NT2/D1 (cell line): ENCODE data around the gene LIN7C.

ENCODE experiments used
- SUZ12 ChIP-seq: IDR thresholded peaks from 2 replicates; pipeline ENCODE4 v1.6.1; 2011; ENCODE audit not compliant: insufficient read length, insufficient read depth; ENCODE audit errors: extremely low read depth
- YY1 ChIP-seq: IDR thresholded peaks from 2 replicates; pipeline ENCODE4 v1.6.1; 2011; ENCODE audit not compliant: insufficient read length, insufficient read depth
- ZNF274 ChIP-seq: IDR thresholded peaks from 2 replicates; pipeline ENCODE4 v1.6.1; 2011; ENCODE audit warnings: mild to moderate bottlenecking, low read depth, low read length

GRCh38 chr11:27464289-27464696 is 42.3 kb downstream of the LIN7C start:
- no peak for TF ChIP-seq SUZ12
- TF ChIP-seq YY1, result no peak
- no peak for TF ChIP-seq ZNF274
